ENCODE data around the gene LAMA1. TPM values are rescaled to one million over a fixed set of nuclear protein-coding genes. Genes with fewer than 3 reads are reported as not detected.

The LAMA1 gene
- total RNA-seq, 1 experiment from 2014 or later = 28.8 TPM

- Mint-ChIP-seq H3K27me3 (ENCODE audit: low read depth) (no peaks in the 10 kb centered on the region), H3K9me3 (no peaks in the 10 kb centered on the region), H3K4me1 (peaks cover 0 to 3% of the 10 kb centered on the region in 2 experiments; a peak in 2 of 4 replicates), H3K27ac (no peak overlapping the region), H3K36me3 (ENCODE audit: insufficient read depth in 1 of 3, low read depth in 3 of 3) (no peaks in the 10 kb centered on the region), H3K4me3 (no peak overlapping the region)
- Histone ChIP-seq H2BK12ac (ENCODE audit: insufficient read length, low read depth, low read length) (no peak overlapping the region), H4K5ac (ENCODE audit: insufficient read length, low read depth, low read length) (no peak overlapping the region), H2AFZ (ENCODE audit: low read length) (no peak overlapping the region), H3K4ac (ENCODE audit: low read depth, low read length) (no peak overlapping the region), H2BK15ac (ENCODE audit: low read depth, low read length) (no peak overlapping the region), H3K23me2 (ENCODE audit: insufficient read length, low read depth, low read length, poor library complexity, severe bottlenecking) (no peaks in the 10 kb centered on the region), H2BK5ac (ENCODE audit: insufficient read length, low read length) (no peak overlapping the region), H4K91ac (ENCODE audit: insufficient read length, low read depth, low read length) (no peak overlapping the region), H3K79me2 (ENCODE audit: insufficient read depth, low read length) (no peaks in the 10 kb centered on the region), H3K14ac (ENCODE audit: insufficient read depth, low read length) (no peak overlapping the region), H3K27me3 (ENCODE audit: insufficient read depth, low read length) (no peaks in the 10 kb centered on the region), H3K27ac (ENCODE audit: insufficient read length, low read depth, low read length) (no peak overlapping the region), H3K4me1 (ENCODE audit: insufficient read depth, low read length) (no peaks in the 10 kb centered on the region), H2AK5ac (ENCODE audit: insufficient read length, low read length) (no peak overlapping the region), H3K23ac (ENCODE audit: insufficient read length, low read depth, low read length) (no peak overlapping the region), H3K9me3 (ENCODE audit: control insufficient read depth, low read depth, low read length) (no peaks in the 10 kb centered on the region), H3K56ac (ENCODE audit: insufficient read length, low read depth, low read length) (no peak overlapping the region), H3K4me2 (ENCODE audit: insufficient read depth, insufficient read length, low read length) (no peak overlapping the region), H3T11ph (ENCODE audit: low read length) (no peak overlapping the region), H3K79me1 (ENCODE audit: insufficient read depth, low read depth, low read length, poor library complexity, severe bottlenecking) (no peaks in the 10 kb centered on the region), H4K20me1 (ENCODE audit: control insufficient read depth, insufficient read depth, insufficient read length) (no peaks in the 10 kb centered on the region), H2BK20ac (ENCODE audit: low read depth, low read length, poor library complexity, severe bottlenecking) (no peak overlapping the region), H4K8ac (replicated peaks; ENCODE audit: insufficient read length, low read depth, low read length) (no peak overlapping the region), H2BK120ac (ENCODE audit: low read depth, low read length, poor library complexity, severe bottlenecking) (no peak overlapping the region), H3K18ac (ENCODE audit: insufficient read length, low read depth, low read length) (no peak overlapping the region), H3K9ac (ENCODE audit: extremely low read depth, insufficient read length, low read length) (no peak overlapping the region)
- no peak for DNase-seq
- no CpG with 5 or more reads among the region's 3 CpGs for WGBS (ENCODE audit: extremely low coverage, insufficient read length, low lambda C conversion rate)
- TF ChIP-seq CTCF (conservative IDR thresholded peaks at IDR 0.05) = no peak
These were observed 200.5 kb downstream of the LAMA1 start for GRCh38 chr18:6917072-6917471.
